HG03432 (cell line): ENCODE results near the gene MIAT.

Experiments used
- ATAC-seq: cut with Tn5 transposase; IDR thresholded peaks from one replicate; pipeline ENCODE4 v1.9.1; 2021; ENCODE audit warnings: mild to moderate bottlenecking, moderate library complexity; ENCODE audit not compliant: unreplicated experiment

MIAT gene

GRCh38 chr22:26691377-26691716, 34.0 kb downstream of the MIAT start:
- no peak for ATAC-seq

DNA sequence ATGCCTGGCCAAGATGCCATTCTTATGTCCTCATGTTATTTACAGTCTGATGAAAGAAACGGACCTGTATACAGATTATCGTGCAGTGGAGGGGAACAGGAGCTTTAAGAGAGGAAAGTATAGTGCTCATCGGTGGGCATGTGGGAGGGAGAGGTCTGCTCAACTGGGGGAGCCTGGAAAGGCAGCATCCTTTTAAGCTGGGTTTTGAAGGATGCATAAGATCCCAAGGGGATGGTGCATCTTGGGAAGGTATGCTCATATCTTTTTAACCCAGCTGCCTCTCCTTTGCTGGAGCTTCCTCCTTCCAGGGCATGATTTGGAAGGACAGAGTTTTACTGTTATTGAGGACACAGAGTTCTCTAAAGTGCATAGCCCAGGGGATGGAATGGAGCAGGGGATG, 34.8 kb downstream of the MIAT start:
- no peak for ATAC-seq

DNA sequence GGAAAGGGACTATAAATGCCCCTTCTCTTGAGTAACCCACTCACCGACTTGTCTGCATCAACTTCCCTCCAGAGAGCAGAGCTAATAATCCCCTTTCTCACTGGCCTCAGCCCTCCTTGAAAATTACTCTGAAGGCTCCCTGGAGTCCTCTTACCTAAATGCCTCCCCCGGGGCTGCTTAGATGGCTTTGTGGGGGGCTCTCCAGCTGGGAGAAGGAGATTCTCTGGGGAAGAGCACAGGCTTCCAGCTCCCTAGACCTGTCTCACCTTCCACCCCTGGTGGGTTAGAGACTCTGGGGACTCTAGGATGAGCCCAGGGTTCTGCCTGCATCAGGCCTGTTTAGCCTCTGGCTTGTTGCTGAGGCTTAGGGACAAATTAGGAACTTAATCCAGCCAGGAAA, 39.8 kb downstream of the MIAT start:
- no peak for ATAC-seq

DNA sequence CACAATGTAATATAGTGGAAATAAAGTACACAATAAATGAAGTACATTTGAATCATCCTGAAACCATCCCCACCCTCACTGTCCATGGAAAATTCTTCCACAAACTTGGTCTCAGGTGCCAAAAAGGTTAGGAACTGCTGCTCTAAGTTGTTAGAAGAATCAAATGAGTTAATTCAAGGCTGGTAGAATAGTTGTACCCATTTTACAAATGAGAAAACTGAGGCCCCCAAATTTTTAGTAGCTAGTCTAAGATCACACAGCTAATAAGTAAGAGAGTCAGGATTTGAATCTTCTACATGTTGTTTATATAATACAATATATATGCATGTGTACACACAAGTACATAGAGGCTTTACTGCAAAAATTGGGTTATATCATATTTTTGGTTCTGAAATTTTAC, 43.1 kb downstream of the MIAT start:
- no peak for ATAC-seq

DNA sequence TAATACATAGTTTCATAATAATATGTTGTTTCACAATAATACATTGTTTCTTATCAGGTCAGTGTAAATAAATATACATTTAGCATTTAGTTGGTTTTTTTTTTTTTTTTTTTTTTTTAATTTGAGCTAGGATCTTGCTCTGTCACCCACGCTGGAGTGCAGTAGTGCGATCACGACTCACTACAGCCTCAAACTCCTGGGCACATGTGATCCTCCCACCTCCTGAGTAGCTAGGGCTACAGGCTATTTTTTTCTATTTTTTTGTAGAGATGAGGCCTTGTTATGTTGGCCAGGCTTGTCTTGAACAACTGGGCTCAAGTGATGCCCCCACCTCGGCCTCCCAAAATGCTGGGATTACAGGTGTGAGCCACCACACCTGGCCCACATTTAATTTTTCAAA, 43.5 kb downstream of the MIAT start:
- no peak for ATAC-seq

DNA sequence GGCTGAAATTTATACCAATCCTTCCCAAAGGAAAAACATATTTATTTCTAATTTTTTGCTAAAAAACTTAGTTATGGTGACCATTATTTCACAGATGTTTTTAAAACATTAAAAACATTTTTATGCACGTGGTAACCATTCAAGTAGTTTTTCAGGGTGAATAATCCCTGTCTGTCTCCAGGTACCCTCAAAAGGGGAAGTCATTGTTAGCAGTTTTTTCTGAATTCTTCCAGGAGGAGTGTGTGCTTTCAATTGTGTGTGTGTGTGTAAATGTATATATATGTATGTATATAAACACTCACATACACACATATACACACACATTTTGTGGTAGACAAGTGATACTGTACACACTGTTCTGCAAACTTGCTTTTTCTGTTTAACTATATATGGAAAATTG, 43.9 kb downstream of the MIAT start:
- no peak for ATAC-seq

- ATAC-seq = no peak
Observed at GRCh38 chr22:26702906-26703830, 45.8 kb downstream of the MIAT start.

- peak; percentile 43 for ATAC-seq
Observed at GRCh38 chr22:26705379-26705778, 48.0 kb downstream of the MIAT start.

DNA sequence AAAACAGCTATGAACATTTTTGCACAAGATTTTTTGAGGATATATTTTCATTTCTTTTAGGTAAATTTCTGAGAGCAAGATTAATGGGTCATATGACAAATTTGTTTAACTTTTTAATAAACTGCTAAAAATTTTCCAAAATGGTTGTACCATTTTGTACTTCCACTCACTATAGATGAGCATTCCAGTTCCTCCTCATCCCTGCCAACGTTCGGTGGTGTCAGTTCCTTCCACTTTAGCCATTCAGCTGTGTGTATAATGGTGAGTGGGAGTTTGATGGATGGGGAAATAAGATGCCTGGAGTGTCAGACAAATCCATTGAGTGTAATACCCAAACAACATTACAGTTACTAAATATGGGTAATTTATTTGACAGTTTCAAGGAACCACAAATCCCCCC, 49.7 kb downstream of the MIAT start:
- ATAC-seq = no peak

- ATAC-seq = no peak
Observed at GRCh38 chr22:26707581-26707980, 50.2 kb downstream of the MIAT start.

GRCh38 chr22:26708256-26709009, 51.0 kb downstream of the MIAT start:
- ATAC-seq = peak; percentile 49

- ATAC-seq = no peak
Observed at GRCh38 chr22:26709617-26710390, 52.4 kb downstream of the MIAT start.

DNA sequence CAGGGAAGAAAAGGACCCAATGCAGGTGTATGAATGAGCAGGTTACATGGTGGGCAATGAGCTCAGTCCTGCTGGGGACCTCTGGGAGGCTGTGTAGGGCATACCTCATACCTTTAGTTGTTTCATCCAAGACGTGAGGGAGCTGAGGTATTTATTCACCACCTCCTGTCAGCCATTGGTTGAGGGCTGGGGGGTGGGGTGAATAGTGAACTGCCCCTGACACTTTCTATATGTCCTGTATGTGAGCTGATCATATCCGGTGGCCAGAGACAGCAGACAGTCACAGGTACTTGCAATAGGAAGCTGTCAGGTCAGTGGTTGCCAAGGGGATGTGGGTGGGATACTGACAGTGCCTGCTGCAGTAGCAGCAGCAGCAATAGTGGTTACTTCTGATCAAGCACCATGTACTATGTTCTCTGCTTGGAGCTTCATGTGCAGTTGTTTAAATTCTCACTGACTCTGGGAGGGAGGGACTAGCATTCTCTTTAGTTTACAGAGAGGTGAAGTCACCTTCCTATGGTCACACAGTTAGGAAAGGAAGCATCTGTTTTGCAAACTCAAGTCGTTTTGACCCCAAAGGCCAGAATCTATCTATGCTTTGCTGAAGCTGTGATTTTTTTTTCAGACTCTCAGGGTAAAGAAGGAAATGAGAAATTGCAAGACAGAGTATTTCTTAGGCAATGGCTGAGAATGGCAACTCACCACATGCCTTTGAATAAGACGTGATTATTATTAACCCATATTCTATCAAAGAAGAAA, 54.0 kb downstream of the MIAT start:
- peak; percentile 70 for ATAC-seq

DNA sequence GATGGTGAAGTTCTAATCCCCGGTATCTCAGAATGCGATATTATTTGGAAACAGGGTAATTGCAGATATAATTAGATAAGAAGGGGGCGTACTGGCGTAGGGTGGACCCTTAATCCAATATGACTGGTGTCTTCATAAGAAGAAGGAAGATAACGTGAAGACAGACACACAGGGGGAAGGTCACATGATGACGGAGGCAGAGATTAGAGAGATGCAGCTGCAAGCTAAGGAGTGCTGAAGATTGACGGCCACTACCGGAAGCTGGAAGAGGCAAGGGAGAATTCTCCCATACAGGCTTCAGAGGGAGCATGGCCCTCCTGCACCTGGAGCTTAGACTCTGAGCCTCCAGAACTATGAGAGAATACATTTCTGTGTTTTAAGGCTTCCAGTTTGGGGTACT, 54.8 kb downstream of the MIAT start:
- ATAC-seq = no peak

GRCh38 chr22:26713823-26714449, 56.5 kb downstream of the MIAT start:
- no peak for ATAC-seq

DNA sequence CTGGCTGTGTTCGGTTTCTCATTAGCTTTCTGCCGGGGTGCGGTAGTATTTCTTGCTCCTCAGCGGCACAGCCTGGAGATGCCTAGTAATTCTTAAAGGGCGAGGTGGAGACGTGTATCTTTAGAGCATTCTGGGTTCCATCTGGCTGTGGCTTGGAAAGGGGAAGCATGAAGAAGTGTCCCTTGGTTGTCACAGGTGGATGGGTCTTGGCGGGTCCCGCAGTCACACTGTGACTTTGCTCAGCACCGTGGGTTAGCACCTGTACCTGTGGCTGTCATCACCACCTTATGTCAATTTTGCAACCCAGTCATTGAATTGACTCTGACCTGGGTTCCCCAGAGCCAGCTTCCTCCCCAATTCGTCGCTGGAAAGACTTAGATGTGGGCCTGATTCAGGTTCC, 57.6 kb downstream of the MIAT start:
- ATAC-seq = no peak

DNA sequence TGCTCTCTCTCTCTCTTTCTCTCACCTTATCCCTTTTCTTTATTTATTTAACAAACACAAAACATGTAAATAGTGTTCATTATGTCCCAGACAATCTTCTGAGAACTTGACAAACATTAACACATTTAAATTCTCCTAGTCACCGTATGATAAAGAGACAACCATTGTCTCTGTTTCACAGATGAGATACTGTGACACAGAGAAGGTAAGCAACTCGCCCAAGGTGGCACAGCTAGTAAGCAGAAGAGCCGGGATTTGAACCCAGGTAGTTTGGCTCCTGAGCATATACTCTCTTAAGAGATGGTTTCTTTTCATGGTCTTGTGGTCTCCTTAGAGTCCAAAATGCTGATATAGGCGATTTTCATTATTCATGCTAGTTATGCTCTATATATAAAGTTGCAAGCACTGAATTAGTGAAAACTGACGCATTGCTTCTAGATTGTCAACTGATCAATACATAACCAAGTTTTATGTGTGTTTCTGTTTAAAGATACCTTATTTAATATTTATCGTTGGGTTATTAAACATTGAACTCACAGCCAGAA, 58.1 kb downstream of the MIAT start:
- ATAC-seq = no peak

- no peak for ATAC-seq
Observed at GRCh38 chr22:26718488-26718887, 61.1 kb downstream of the MIAT start.

DNA sequence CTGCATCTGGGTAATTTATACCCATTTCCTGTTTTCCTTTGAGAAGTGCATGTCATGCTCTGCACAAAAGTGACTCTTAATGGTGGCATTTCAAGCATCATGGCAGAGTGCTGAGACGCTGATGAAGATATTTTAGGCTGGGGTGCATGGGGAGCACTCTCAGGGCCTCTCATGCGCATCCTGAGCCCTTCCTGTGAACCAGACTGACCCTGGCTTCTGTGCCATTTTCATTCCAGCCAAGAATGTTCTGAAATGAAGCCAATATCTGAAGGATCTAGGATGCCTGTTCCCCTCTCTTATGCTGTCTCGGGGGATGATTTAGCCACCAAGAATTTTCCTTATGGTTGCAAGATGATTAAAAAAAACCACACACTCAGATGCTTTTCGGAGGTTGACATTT, 61.5 kb downstream of the MIAT start:
- no peak for ATAC-seq

DNA sequence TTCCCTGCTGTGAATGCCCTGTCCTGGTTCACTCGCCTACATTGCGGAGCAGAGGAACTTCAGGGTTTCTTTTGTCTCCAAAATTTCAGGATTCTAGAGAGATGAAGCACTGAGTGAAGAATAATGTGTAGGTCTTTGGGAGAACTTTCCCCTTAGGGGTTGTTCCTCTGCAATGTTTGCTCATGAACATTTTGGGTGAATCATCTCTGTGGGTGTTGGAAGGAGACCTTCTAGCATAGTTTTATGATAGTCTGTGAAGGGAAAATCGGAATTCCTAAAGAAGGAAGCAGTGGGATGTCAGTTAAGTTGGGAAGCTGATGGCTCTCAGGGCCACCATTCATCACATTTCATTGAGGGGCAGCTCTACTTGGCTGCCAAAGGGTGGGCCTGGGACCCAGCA, 64.8 kb downstream of the MIAT start:
- no peak for ATAC-seq
